Activated T-cell treated with anti-CD3 and anti-CD28 coated beads, Interleukin-2, amount 50 U/mL, for 72 hours (primary cell): Measurements from ENCODE around the gene GPR84. TPM values are rescaled to one million over a fixed set of nuclear protein-coding genes. Genes with fewer than 3 reads are reported as not detected.

Experiments used
- ATAC-seq, 2 donors: fragments of 150-1000 bp; cut with Tn5 transposase; replicated peaks in 1 of 2; 2 replicates each; pipeline ENCODE4 v1.10.0; 2021; ENCODE audit warnings: moderate library complexity in 2 of 2, mild to moderate bottlenecking in 1 of 2
- DNase-seq, 2 donors: peaks; one replicate each; pipeline ENCODE4 v3.0.0; 2021 to 2022; ENCODE audit warnings: mixed read lengths in 1 of 2
- H3K27ac Mint-ChIP-seq: one replicate; pipeline ENCODE4 v1.8.0; 2022; ENCODE audit warnings: mild to moderate bottlenecking, moderate library complexity, mixed read lengths
- H3K27me3 Mint-ChIP-seq: one replicate; pipeline ENCODE4 v1.8.0; 2022; ENCODE audit warnings: low read depth, mixed read lengths
- H3K36me3 Mint-ChIP-seq, 2 donors: one replicate each; pipeline ENCODE4 v1.8.0; 2022; ENCODE audit warnings: mixed read lengths in 2 of 2, mild to moderate bottlenecking in 1 of 2; ENCODE audit not compliant: insufficient read depth in 2 of 2
- H3K4me1 Mint-ChIP-seq: one replicate; pipeline ENCODE4 v1.8.0; 2022; ENCODE audit warnings: low read depth, mixed read lengths
- H3K4me3 Mint-ChIP-seq, 2 donors: one replicate each; pipeline ENCODE4 v1.8.0; 2022; ENCODE audit warnings: mild to moderate bottlenecking in 2 of 2, mixed read lengths in 2 of 2, moderate library complexity in 2 of 2
- H3K9me3 Mint-ChIP-seq, 2 donors: one replicate each; pipeline ENCODE4 v1.8.0; 2022; ENCODE audit warnings: mixed read lengths in 2 of 2
- total RNA-seq, 2 donors: library from RNA; stranded (reverse); gene quantifications; one replicate each; pipeline ENCODE4 v1.2.3, GENCODE V29; 2022

The GPR84 gene
- total RNA-seq, 2 donors from 2014 or later = 3.8 to 16.0 TPM

DNA sequence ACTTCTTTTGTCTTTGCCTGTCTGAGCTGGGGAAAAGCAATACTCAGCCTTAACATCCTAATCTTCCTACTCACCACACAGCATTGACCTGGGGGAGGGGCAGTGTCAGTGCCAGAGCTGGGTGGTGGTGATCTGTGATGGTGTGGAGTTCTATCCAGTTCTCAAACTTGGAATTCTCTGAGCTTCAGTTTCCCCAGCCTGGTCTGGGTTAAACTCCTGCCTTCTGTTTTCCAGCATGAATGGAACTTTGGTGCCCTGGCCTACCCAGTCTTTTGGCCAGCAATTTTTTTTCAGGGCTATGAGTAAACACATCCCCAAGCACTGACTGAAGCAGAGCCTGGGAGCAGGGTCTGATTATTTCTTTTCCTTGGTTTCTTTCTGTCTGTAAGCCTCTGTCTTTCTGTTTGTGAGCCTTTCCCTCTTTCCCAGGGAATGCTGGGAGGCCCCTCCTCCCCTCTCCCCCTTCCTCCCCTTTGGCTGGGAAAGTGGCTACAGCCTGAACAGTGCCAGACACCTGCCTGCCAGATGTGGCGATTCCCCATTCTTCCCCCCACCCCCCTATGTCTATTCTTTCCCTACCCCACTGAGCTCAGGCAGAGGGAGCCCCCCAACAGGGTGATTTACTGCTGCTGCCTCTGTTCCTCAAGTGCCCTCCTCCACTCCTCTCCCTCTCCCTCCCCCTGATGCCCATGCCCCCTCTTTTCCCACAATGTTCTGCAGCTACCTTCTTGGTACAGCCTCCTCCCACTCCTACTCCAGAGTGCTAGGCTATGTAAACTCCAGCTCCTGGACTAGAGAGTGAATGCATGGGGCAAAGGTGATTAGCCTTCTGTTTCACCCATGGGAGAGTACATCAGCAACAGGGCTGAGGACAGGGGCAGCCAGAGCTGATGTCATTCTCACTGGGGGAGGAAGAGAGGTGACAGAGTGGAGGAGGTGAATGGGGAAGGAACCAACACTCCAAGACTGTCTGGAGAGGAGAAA is 11.1 kb downstream of the GPR84 start:
- peaks cover 0 to 2% of the 10 kb centered on the region in 2 donors for H3K36me3 Mint-ChIP-seq
- no peak for DNase-seq
- no peak overlapping the region for H3K27ac Mint-ChIP-seq
- H3K27me3 Mint-ChIP-seq = no peaks in the 10 kb centered on the region
- ATAC-seq = no peak
- H3K4me1 Mint-ChIP-seq = peaks cover 19% of the 10 kb centered on the region
- H3K9me3 Mint-ChIP-seq = no peaks in the 10 kb centered on the region
- peak overlapping the region in 1 of 2 donors; percentile 61 for H3K4me3 Mint-ChIP-seq

DNA sequence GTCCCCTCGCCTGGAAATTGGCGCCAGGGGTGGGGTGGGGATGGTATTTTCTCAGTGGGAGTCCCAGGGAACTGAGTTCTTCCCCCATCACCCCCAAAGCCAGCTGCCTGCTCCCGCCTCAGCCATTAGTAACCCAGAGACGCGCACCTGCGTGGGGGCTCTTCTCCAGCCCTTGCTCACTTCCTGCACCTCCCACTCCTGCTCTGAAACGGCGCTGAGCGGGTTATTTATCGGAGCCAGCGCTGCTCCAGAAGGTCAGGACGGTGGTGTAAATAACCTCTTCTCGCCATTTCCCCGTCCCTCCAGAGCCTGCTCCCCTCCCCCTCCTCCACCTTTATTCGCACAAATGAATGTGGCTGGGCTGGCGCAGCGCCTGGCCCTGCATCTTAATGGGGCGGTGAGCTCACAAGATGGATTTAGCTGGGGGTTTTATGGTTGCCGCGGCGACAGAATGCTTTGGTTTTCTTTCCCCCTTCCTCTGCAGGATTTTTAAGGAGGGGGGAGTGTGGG is 12.2 kb downstream of the GPR84 start:
- Mint-ChIP-seq H3K27ac (peak overlapping the region; percentile 55), H3K4me3 (peak overlapping the region; percentile 61 to 74)
- ATAC-seq = peak; percentile 83 to 85

DNA sequence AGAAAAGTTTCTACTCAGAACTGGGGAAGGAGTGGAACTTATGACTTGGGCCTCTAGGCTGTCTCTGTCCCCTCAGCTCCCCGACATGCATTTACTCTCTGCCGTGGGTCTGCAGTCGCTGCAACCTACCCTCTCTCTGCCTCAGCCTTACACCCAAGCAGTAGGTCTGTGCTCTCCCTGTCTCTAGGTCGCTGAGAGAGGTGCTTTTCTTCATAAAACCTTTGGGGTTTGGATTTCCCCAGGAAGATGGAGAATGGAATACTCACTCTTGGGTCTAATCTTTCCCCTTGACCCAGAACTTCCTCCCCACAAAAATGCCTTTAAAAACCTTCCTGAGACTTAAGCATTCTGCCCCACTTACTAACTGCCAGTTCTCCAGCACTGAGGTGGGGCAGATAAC is 12.9 kb downstream of the GPR84 start:
- Mint-ChIP-seq H3K27ac (no peak overlapping the region), H3K27me3 (no peaks in the 10 kb centered on the region), H3K4me1 (peaks cover 15% of the 10 kb centered on the region), H3K4me3 (peak overlapping the region in 1 of 2 donors; percentile 74), H3K36me3 (peaks cover 3 to 5% of the 10 kb centered on the region in 2 donors), H3K9me3 (no peaks in the 10 kb centered on the region)
- DNase-seq (no peak), ATAC-seq (no peak)

More for the DNA sequence above, 12.2 kb downstream of the GPR84 start:
- peak; percentile 46 to 56 for DNase-seq
- Mint-ChIP-seq H3K9me3 (no peaks in the 10 kb centered on the region), H3K36me3 (peaks cover 3 to 5% of the 10 kb centered on the region in 2 donors), H3K27me3 (no peaks in the 10 kb centered on the region), H3K4me1 (peaks cover 17% of the 10 kb centered on the region)

DNA sequence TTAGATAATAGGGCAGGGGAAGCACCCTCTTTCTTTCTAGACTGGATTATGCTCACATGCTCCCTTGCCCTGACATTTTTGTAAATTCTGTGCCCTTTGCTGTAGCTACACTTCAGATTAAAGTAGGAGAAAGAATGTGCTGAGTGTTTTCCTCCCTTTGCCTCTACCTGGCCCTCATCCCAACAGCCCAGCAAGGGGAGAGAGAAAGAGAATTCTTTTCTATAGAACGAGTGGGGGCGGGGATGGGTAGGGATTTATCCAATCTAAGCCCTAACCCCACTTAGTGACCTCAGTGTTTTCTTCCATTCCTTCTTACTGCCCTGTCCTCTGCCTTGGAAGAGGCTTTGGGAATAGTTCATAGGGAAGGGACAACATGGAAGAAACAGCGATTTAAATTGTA is 13.5 kb downstream of the GPR84 start:
- no peak for ATAC-seq
- H3K36me3 Mint-ChIP-seq = peaks cover 3 to 5% of the 10 kb centered on the region in 2 donors
- H3K27ac Mint-ChIP-seq = no peak overlapping the region
- no peaks in the 10 kb centered on the region for H3K9me3 Mint-ChIP-seq
- H3K4me3 Mint-ChIP-seq = no peak overlapping the region
- DNase-seq = no peak
- H3K27me3 Mint-ChIP-seq = no peaks in the 10 kb centered on the region
- H3K4me1 Mint-ChIP-seq = peaks cover 15% of the 10 kb centered on the region

DNA sequence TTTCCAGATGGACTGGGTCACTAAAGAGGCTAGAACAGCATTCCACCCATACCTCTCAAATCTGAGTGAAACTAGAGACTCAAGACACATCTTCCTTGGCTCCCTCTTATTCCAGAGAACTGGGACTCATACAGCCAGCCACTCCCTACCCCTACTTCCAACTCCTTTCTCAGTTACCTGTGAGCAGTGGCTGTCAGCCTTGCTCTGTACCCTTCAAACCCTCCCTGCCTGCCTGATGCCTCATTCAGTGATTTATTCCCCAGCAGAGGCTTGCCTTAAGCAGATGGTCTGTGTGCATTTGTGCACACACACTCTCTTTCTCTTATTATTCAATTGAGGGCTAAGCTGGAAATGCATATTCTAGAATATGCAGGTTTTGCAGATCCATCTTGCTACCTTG is 14.6 kb downstream of the GPR84 start:
- Mint-ChIP-seq H3K27me3 (no peaks in the 10 kb centered on the region), H3K27ac (no peak overlapping the region), H3K4me1 (peaks cover 15% of the 10 kb centered on the region), H3K9me3 (no peaks in the 10 kb centered on the region), H3K4me3 (no peak overlapping the region), H3K36me3 (peaks cover 3 to 10% of the 10 kb centered on the region in 2 donors)
- DNase-seq (no peak), ATAC-seq (no peak)

DNA sequence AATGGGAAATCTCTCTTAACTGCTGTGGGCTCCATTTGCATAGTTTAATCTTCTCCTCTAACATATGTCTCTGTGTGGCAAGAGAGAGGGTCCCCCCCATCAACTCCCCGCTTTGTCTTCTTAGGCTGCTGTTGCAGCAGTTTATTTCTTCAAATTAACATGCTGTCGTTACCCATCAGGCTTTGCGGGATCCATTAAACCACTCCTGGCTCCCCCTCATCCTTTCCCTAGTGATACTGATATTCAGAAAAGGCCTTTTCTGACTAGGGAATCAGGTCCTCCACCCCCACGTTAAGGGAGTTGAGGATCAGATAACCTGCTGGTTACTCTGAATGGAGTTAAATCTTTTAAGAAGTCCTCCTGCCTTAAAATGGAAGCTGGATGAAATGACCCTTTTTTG is 15.2 kb downstream of the GPR84 start:
- ATAC-seq (no peak), DNase-seq (no peak)
- Mint-ChIP-seq H3K4me1 (peaks cover 15% of the 10 kb centered on the region), H3K36me3 (peaks cover 3 to 10% of the 10 kb centered on the region in 2 donors), H3K27me3 (no peaks in the 10 kb centered on the region), H3K9me3 (no peaks in the 10 kb centered on the region), H3K4me3 (no peak overlapping the region), H3K27ac (no peak overlapping the region)

DNA sequence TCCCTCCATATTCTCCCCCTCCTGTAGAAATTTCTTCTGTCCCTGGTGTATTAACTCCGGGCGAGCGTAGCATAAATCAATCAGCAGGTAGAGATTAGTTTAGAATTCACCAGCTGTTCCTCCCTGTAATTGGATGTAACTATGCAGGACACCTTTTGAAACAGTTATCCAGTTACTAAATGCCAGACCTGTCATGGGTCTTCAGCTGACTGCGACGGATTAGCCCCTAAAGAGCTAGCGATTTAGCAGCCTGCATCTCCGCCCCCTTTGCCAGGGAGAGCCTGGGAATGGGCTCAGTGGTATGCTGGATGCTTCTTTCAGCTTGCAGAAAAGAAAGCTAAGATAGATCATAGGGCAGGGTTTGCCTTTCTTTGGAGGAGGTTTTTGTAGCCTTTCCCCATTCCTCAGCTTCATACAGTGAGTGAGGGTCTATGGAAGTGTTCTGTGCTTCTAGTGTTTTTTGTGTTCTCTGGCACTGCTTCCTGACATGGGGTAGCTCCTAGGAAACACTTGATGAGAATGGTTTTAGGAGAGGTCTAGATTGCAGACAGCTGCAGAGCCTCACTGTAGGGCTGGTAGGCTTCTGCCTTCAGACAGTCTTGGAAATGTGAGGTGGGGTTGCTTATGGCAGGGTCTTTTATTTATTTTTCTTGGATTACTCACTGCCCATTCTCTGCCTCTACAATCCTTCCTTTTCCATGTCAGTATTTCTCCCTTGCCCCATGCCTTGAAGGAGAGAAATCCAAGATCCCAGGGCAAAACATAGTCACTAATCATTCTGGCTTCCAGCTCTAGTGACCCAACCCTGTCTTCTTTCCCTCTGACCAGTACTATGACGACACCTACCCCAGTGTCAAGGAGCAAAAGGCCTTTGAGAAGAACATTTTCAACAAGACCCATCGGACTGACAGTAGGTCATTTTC is 22.6 kb downstream of the GPR84 start:
- ATAC-seq (no peak), DNase-seq (no peak)
- no peaks in the 10 kb centered on the region for H3K27me3 Mint-ChIP-seq
- no peak overlapping the region for H3K4me3 Mint-ChIP-seq
- peaks cover 6 to 19% of the 10 kb centered on the region in 2 donors for H3K36me3 Mint-ChIP-seq
- no peaks in the 10 kb centered on the region for H3K4me1 Mint-ChIP-seq
- H3K9me3 Mint-ChIP-seq = no peaks in the 10 kb centered on the region
- no peak overlapping the region for H3K27ac Mint-ChIP-seq

DNA sequence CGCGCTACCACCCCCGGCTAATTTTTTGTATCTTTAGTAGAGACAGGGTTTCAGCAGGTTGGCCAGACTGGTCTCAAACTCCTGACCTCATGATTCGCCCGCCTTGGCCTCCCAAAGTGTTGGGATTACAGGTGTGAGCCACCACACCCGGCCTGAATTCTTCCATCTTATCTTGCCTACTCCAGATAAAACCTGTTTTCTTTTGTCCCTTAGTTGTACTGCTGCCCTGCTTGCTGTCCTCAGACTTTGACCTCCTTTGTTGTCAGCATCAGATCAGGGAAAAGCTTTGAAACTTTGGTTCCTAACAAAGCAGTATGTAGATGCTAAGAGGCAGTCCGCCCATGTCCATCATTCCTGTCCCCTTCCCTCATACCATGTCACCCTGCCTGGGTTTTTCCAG is 23.4 kb downstream of the GPR84 start:
- ATAC-seq (no peak), DNase-seq (no peak)
- no peak overlapping the region for H3K27ac Mint-ChIP-seq
- peaks cover 6 to 19% of the 10 kb centered on the region in 2 donors for H3K36me3 Mint-ChIP-seq
- no peak overlapping the region for H3K4me3 Mint-ChIP-seq
- no peaks in the 10 kb centered on the region for H3K27me3 Mint-ChIP-seq
- no peaks in the 10 kb centered on the region for H3K9me3 Mint-ChIP-seq
- H3K4me1 Mint-ChIP-seq = peaks cover 4% of the 10 kb centered on the region

DNA sequence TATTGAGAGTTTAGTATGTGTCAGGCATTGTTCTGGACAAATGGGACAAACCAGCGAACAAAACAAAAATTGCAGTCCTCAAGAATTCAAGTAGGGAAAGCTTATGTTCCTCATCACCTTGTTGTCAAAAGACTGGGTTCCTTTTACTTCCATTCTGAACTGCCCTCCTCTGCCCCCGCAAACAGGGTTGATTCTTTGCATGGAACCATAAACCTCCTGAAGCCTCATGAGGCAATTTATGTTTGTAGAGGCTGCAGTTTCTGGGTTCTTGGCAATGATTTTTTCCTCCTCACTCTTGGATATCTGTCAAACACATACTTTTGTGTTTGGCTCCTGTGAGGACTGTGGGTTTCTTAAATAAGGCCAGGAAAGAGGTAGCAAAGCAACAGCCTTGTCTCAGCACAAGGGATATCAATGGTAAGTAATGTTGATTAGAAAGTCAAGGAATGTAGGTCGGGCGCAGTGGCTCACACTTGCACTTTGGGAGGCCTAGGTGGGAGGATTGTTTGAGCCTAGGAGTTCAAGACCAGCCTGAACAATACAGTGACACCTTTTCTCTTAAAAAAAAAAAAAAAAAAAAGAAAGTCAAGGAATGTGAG is 25.5 kb downstream of the GPR84 start:
- H3K27ac Mint-ChIP-seq = no peak overlapping the region
- H3K9me3 Mint-ChIP-seq = no peaks in the 10 kb centered on the region
- peaks cover 6 to 14% of the 10 kb centered on the region in 2 donors for H3K36me3 Mint-ChIP-seq
- no peak overlapping the region for H3K4me3 Mint-ChIP-seq
- H3K27me3 Mint-ChIP-seq = no peaks in the 10 kb centered on the region
- no peak for DNase-seq
- peaks cover 6% of the 10 kb centered on the region for H3K4me1 Mint-ChIP-seq
- no peak for ATAC-seq

DNA sequence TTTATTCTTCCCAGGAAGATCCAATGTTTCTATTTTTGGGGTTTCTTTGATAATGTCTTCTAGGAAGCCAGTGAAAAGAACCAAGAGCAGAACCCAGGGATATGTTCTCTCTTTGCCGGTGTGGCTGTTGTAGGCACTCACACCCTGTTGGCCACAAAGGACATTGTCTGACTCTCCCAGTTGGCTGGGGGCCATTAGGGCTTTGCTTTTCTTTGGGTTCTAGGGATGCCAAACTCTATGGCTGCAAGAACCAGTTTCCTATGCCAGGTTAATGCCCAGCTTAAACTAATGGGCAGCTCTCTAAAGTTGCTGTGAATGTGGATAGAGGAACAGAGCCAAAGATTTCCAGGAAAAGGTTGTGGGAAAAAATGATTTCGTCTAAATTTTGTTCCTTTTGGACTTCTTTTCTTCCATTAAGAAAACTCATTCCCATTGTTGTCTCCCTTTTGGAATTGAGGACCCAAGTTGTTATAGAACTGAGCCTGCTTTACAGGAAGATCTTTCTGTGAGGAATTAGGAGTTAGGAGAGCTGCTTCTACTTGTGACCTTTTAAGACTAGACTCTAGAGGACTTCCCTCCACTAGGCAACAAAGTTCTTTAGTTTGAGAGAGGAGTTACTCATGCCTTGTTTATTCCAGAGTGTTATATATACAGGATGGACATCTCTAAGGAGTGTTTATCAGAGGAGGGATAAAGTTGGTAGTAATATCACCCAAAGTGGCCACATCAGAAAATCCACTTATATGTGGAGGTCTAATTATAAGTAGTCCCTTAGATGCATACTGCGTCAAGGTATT is 26.2 kb downstream of the GPR84 start:
- H3K27ac Mint-ChIP-seq = no peak overlapping the region

DNA sequence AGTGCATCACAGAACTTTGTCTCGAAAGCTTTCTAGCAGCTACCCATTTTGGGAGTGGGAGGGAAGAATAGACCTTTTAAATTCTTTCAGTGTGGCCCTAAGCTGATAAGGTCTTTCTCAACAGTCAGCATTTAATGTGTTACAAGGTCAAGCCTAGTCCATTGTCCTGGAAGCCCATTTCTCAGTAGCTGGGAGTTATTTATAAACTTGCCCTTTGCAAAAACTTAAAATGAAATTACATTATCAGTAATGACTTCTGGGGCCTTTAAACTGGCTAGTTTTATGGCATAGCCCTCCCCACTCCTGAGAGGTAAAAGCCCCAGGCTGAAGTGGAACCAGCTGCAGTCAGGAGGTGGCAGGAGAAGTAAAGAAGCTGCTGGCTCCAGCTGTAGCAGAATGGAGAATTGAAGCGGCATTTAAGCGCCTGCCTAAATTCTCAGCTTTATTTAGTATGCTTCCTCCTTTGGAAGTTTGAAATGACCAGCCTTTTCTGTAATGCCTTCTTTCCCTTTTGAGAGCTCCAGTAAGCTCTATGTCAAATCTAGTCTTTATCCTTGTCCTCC is 26.9 kb downstream of the GPR84 start:
- Mint-ChIP-seq H3K9me3 (no peaks in the 10 kb centered on the region), H3K4me3 (no peak overlapping the region), H3K36me3 (peaks cover 4 to 6% of the 10 kb centered on the region in 2 donors), H3K4me1 (peaks cover 11% of the 10 kb centered on the region), H3K27me3 (no peaks in the 10 kb centered on the region), H3K27ac (no peak overlapping the region)
- no peak for DNase-seq
- no peak for ATAC-seq

More for the DNA sequence above, 26.2 kb downstream of the GPR84 start:
- ATAC-seq (no peak), DNase-seq (no peak)
- H3K36me3 Mint-ChIP-seq = peaks cover 6 to 9% of the 10 kb centered on the region in 2 donors
- H3K27me3 Mint-ChIP-seq = no peaks in the 10 kb centered on the region
- no peak overlapping the region for H3K4me3 Mint-ChIP-seq
- H3K4me1 Mint-ChIP-seq = peaks cover 11% of the 10 kb centered on the region
- no peaks in the 10 kb centered on the region for H3K9me3 Mint-ChIP-seq
